Left ventricle myocardium superior (tissue), 1 donor: ENCODE data around the gene DVL1. TPM values are rescaled to one million over a fixed set of nuclear protein-coding genes. Genes with fewer than 3 reads are reported as not detected.
"Not testable (repeated sequence)": the region's sequence is repeated elsewhere in the genome, so short reads cannot be mapped to it uniquely, and the experiment has no call there.

Experiments
- ATAC-seq: fragments of 200-7000 bp; cut with Tn5 transposase; one replicate; pipeline ENCODE4 v1.9.1; 2020; ENCODE audit warnings: mild to moderate bottlenecking, moderate library complexity
- DNase-seq: peaks from one replicate; pipeline ENCODE4 v3.0.0-alpha.2; 2020
- intact Hi-C: fragments of 100-400 bp; cut with micrococcal nuclease; formaldehyde crosslinking; loops from one replicate; pipeline ENCODE4 v1.11.0; 2022
- total RNA-seq: library from RNA; stranded (reverse); fragmentation: NEBNext Ultra II Directional; extraction: Animal tissue kit (Norgen Biotek cat#: 25700); gene quantifications from one replicate; pipeline ENCODE4 v1.2.1, GENCODE V29; 2021
- donor health status: DM: no; HTN: yes; CAD: no; lungs with severe emphysema.

DVL1 gene
- total RNA-seq, 1 donor from 2014 or later: 144 TPM

DNA sequence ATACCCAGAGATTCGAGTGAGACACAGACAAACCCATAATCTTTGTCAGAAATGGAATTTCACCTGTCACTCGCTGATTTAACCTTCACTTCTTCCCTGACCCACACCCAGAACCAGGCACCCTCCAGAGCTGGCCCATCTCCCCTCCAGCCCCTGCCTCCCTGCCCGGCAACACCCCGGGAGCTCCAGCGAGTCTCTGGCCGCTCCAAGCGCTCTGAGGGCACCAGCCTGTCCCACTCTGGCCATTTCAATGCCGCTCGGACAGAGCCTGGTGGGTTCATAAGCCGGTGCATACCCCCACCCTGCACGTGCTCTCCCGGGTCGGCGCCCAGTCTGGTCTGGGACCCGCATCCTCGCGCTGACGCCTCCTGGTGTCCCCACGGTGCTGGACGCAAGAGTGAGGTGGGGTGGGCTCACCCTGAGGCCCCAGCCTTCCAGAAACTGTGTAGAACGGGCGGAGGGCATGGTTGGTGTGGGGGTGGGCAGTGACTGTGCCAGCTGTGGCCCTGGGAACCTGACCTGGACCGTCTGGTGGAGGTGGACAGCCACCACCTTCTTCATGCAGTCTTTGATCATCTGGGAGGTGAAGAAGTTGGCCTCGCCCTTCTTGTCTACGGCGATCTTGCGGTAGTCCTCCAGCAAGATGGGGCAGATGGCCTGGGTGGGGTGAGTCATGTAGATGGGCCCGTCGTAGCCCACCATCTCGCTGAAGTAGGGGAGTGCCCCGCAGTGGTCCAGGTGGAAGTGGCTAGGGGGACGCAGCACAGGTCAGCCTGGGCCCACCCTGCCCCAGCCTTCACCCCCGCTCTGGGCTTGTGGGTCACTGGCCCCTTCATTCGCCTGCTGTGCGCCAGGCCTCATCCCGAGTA, 30.2 kb downstream of the DVL1 start:
- ATAC-seq (peak; percentile 3), DNase-seq (no peak)
- intact Hi-C loops: no loop called here

- peak; percentile 90 for DNase-seq
- intact Hi-C loops: no loop called here
- peak; percentile 84 for ATAC-seq
These were observed 31.0 kb downstream of the DVL1 start for GRCh38 chr1:1318131-1318652.

DNA sequence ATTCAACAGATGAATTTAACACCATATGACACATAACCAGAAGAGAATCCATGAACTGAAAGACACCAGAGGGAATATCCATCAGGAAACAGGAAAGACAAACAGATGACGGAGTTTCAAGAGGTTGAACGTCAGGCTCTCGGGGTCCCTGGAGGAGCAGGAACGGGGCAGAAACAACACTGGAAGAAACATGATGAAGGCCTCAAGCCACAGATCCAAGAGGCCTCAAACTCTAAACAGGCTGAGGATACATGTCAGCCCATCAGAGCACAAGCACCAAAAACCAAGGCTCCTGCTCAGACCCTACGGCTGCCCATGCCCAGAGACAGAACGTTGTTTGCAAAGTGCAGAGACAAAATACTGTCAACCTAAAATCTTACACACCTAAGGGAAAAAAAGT, 31.8 kb downstream of the DVL1 start:
- intact Hi-C loops: no loop called here
- ATAC-seq: no peak
- no peak for DNase-seq

DNA sequence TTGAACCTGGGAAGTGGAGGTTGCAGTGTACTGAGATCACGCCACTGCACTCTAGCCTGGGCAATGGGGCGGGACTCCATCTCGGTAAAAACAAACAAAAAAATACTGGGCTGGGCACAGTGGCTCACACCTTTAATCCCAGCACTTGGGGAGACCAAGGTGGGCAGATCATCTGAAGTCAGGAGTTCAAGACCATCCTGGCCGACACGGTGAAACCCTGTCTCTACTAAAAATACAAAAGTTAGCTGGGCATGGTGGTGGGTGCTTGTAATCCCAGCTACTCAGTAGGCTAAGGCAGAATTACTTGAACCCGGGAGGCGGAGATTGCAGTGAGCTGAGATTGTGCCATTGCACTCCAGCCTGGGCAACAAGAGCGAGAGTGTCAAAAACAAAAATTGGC, 33.0 kb downstream of the DVL1 start:
- ATAC-seq, DNase-seq, intact Hi-C loops: not testable (repeated sequence)

DNA sequence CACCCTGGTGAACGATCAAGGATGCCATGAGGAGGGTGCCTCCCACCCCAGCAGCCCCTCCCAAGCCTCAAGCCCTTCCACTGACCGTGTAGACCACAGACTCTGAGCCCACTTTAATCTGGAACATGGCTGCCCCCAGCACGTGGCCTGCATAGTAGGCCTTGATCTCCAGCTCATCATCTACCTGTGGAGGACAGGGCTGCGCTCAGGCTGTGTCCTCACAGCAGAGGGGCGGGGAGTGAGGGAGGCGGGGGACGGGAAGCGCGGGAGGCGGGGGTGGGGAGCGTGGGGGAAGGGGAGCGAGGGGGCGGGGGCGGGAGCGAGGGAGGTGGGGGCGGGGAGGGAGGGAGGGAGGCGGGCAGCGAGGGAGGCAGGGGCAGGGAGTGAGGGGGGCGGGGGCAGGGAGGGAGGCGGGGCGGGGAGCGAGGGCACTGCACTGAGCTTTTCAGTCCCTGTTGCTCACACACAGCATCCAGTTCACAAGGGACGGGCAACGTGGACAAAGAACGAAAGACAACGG, 33.7 kb downstream of the DVL1 start:
- ATAC-seq: no peak
- no peak for DNase-seq
- intact Hi-C loops: no loop called here

DNA sequence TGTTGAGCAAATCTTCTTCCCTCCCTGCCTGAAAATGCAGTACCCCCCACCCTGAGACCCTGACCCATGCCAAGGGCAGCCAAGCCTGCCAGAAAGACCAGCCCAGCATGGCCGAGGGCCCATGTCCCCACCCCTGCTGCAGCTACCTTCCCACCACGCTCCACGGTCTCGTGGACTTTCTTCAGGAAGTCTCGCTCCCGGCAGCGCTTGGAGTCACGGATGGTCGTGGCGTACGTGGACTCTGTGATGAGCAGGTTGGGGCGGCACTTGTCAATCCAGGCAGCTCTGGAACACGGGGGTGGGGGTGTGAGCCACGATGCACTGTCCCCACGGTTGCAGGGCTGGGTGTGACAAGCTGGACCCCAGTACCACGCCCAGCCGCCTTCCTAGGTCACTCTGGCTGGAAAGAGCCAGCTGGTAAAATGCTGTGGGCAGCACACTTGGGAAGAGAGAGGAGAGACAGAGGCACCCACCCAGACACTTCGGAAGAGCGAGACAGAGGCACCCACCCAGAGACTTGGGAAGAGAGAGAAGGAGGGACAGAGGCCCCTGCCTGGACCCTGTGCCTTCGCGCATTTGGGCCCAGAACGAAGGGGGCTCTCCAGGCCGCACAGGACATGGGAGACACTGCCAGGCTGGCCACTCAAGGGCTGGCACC, 34.4 kb downstream of the DVL1 start:
- intact Hi-C loops: no loop called here
- ATAC-seq (no peak), DNase-seq (no peak)

GRCh38 chr1:1314237-1314586, 35.0 kb downstream of the DVL1 start:
- DNase-seq (no peak), ATAC-seq (no peak)
- intact Hi-C loops: no loop called here

DNA sequence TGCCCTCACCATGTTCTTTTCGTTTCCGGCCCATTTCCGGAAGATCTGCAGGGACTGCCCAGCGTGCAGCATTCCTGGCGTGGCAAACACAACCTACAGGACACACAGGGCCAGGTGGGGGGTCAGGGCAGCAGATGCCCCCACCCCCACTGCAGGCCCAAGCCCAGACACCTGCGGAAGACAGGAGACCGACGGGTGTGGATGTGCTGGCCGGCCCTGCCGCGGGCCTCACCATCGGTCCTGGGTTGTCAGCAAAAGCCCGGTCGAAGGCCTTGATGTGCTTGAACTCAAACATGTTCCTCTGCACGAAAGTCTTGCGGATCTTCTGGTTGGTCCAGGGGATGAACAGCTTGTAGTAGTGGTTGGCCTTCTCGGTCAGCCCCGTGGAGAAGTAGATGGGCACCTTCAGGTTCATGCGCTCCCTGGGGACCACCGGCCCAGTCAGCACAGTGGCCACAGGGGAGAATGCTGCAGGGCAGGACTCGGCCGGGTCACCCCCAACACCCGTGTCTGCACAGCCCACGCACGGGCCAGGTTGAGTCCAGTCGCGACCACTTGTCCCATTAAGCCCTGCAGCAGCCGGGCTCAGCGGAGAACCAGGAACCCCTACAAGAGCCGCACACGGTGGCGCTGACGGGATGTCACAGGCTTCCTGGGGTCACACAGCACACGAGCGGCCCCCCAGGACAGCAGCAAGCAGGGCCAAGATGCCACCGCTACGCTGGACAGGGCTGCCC, 35.5 kb downstream of the DVL1 start:
- intact Hi-C loops: no loop called here
- ATAC-seq (no peak), DNase-seq (no peak)

DNA sequence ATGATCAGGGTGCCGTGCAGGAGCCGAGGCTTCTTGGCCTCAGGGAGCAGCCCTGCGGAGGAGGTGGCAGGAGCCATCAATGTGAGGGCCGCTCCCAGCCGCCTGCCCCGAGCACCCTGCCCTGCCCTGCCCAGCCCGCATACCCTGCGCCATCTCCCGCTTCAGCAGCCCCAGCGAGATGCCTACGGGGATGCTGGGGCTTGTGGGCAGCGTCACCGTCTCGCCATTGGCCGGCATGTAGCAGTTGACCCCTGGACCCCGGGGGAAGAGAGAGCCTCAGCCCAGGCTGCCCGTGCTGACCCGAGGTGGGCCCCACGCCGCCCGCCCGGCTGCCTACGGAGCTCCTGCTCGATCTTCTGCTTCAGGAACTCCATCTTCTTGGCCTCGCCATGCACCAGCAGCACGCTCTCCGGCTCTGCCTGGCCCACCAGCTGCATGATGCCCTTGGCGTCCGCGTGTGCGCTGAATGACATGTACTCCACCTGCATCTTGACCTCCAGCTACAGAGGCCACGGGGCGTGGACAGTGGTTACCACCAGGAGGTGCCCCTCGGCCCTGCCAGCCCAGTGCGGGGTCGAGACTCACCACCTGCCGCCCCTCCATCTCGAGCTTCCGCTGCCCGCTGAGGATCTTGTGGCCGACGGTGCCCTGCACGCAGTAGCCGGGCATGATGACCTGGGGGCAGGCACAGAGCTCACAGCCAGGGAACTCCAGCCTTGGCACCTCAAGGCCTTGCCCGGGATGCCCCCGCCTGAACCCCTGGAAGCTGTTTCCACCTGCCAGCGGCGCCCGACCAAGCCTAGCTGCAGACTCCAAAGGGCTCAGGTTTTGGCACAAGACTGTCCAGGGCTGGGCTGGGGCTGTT, 36.5 kb downstream of the DVL1 start:
- intact Hi-C loops: no loop called here

GRCh38 chr1:1311107-1312104, 37.8 kb downstream of the DVL1 start:
- intact Hi-C loops: no loop called here
- DNase-seq (no peak), ATAC-seq (no peak)

More for the DNA sequence above, 36.5 kb downstream of the DVL1 start:
- ATAC-seq (no peak), DNase-seq (no peak)

GRCh38 chr1:1310476-1311053, 38.7 kb downstream of the DVL1 start:
- ATAC-seq: no peak
- no peak for DNase-seq
- intact Hi-C loops: no loop called here

DNA sequence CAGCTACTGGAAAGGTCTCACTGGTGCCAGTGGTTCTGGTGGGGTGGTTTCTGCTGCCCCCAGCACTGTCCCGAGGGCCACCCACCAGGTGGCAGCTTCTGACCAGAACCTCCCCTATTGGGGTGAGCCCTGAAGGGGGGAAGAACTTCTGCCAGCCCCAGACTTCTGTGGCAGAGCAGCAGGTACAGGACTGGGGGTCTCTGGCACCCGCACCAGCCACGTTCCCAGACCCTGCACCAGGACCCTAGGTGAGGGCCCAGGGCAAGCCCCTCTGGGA, 39.2 kb downstream of the DVL1 start:
- DNase-seq (no peak), ATAC-seq (no peak)
- intact Hi-C loops: no loop called here

DNA sequence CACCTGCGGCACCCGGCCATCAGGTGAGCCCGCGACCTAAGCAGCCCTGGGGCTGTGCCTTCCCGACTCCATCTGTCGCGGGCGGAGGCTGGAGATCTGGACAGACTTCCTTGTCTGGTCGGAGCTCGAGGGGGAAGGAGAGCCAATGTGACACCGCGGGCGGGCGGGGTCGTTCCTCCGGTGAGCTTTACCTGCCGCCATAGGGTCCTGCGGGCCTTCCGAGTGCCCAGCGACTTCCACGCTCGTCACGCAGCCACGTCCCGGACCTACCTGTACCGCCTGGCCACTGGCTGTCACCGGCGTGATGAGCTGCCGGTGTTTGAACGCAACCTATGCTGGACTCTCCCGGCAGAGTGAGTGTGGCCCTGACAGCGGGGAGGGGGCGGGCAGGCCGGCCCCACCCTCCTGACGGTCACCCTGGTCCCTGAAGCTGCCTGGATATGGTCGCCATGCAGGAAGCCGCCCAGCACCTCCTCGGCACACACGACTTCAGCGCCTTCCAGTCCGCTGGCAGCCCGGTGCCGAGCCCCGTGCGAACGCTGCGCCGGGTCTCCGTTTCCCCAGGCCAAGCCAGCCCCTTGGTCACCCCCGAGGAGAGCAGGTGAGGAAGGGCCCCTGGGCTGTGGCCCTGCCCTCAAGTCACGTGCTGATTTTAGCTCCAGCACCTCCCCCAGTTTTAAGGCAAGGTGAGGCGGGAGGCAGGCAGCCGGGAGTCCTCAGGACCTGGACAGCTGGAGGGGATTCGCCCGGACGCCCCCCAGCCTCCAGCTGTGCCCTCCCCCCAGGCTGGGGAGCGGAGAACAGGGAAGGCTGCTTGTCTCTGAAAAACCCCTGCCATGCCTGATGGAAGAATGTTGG, 39.7 kb downstream of the DVL1 start:
- no peak for DNase-seq
- intact Hi-C loops: no loop called here
- no peak for ATAC-seq

DNA sequence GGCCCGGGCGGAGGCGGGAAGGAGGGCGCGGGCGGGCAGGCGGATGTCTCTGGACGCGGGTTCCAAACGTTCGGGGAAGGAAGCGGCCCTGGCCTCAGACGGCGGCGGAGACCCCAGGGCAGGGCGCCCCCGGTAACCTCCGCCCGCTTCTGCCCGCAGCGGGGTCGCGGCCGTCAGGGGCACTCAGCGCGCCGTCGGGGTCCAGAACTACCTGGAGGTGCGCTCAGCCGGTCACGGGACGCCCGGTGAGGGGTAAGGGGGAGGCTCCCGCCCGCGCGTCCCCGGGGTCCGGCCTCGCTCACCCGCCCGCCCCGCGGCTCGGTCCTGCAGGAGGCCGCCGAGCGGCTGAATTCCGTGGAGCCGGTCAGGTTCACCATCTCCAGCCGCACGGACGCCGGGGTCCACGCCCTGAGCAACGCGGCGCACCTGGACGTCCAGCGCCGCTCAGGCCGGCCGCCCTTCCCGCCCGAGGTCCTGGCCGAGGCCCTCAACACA, 40.4 kb downstream of the DVL1 start:
- peak; percentile 0 for ATAC-seq
- DNase-seq: peak; percentile 68
- intact Hi-C loops: no loop called here

- intact Hi-C loops: no loop called here
- DNase-seq: peak; percentile 94
- peak; percentile 75 for ATAC-seq
These were observed 41.1 kb downstream of the DVL1 start, which contains the start of the genes ACAP3 and PUSL1 for GRCh38 chr1:1307923-1308755. Gene ACAP3 (minus strand): TSS chr1:1307930. CDS start chr1:1307815, 115 bp downstream. Gene PUSL1 (plus strand): TSS chr1:1308597. CDS start chr1:1308644, 47 bp downstream.
